Neuronal stem cell (in vitro differentiated cells): ENCODE data around the gene CELF4.

Experiments used
- DNase-seq: peaks from one replicate; pipeline ENCODE4 v3.0.0-alpha.2; 2013; ENCODE audit warnings: low spot score
- H2AFZ ChIP-seq: one replicate; pipeline ENCODE4 v1.6.1; 2013; ENCODE audit warnings: mild to moderate bottlenecking, low read length, inconsistent platforms
- H2AK5ac ChIP-seq: 2 replicates; pipeline ENCODE4 v1.6.1; 2013; ENCODE audit warnings: low read depth, mild to moderate bottlenecking, inconsistent platforms, low read length, moderate library complexity, mixed read lengths
- H2BK120ac ChIP-seq: 2 replicates; pipeline ENCODE4 v1.6.1; 2013; ENCODE audit warnings: low read depth, mild to moderate bottlenecking, inconsistent platforms, low read length, moderate library complexity, mixed read lengths
- H2BK12ac ChIP-seq: one replicate; pipeline ENCODE4 v1.6.1; 2013; ENCODE audit warnings: low read length, inconsistent platforms
- H2BK15ac ChIP-seq: 2 replicates; pipeline ENCODE4 v1.6.1; 2013; ENCODE audit warnings: mild to moderate bottlenecking, low read length, inconsistent platforms, mixed read lengths
- H2BK5ac ChIP-seq: one replicate; pipeline ENCODE4 v1.6.1; 2013; ENCODE audit warnings: inconsistent platforms, mild to moderate bottlenecking, low read length, moderate library complexity
- H3K14ac ChIP-seq: one replicate; pipeline ENCODE4 v1.6.1; 2013; ENCODE audit warnings: low read length, inconsistent platforms
- H3K18ac ChIP-seq: 2 replicates; pipeline ENCODE4 v1.6.1; 2013; ENCODE audit warnings: low read length, inconsistent platforms
- H3K23ac ChIP-seq: 2 replicates; pipeline ENCODE4 v1.6.1; 2013; ENCODE audit warnings: low read depth, mild to moderate bottlenecking, mixed read lengths, low read length, inconsistent platforms; ENCODE audit not compliant: poor library complexity
- H3K27ac ChIP-seq: replicated peaks from 3 replicates; pipeline ENCODE4 v1.5.1; 2013; ENCODE audit warnings: low read length, inconsistent platforms
- H3K27me3 ChIP-seq, 3 experiments: 2 replicates each; pipeline ENCODE4 v1.6.1; 2013; ENCODE audit warnings: low read length in 3 of 3, mild to moderate bottlenecking in 2 of 3, inconsistent platforms in 1 of 3, low read depth in 1 of 3, mixed read lengths in 1 of 3, moderate library complexity in 1 of 3; ENCODE audit not compliant: control insufficient read depth in 3 of 3, insufficient read depth in 3 of 3
- H3K36me3 ChIP-seq, 2 donors: replicated peaks in 1 of 2; 2 replicates each; pipeline ENCODE4 v1.6.1; 2013; ENCODE audit warnings: low read length in 2 of 2; ENCODE audit not compliant: control insufficient read depth in 2 of 2, insufficient read depth in 2 of 2
- H3K4ac ChIP-seq: 2 replicates; pipeline ENCODE4 v1.6.1; 2013; ENCODE audit warnings: inconsistent platforms, mild to moderate bottlenecking, low read length, moderate library complexity
- H3K4me1 ChIP-seq, 2 donors: 1 replicate in 1 of 2; 2 replicates in 1 of 2; pipeline ENCODE4 v1.6.1; 2013; ENCODE audit warnings: low read length in 2 of 2, low read depth in 1 of 2; ENCODE audit not compliant: control insufficient read depth in 2 of 2, insufficient read depth in 1 of 2
- H3K4me2 ChIP-seq: one replicate; pipeline ENCODE4 v1.6.1; 2013; ENCODE audit warnings: mild to moderate bottlenecking, low read length, inconsistent platforms; ENCODE audit not compliant: insufficient read depth, poor library complexity, severe bottlenecking
- H3K4me3 ChIP-seq, 2 donors: 2 replicates each; pipeline ENCODE4 v1.5.1; 2013; ENCODE audit warnings: low read length in 2 of 2, mild to moderate bottlenecking in 2 of 2, inconsistent platforms in 1 of 2, moderate library complexity in 1 of 2
- H3K79me1 ChIP-seq: one replicate; pipeline ENCODE4 v1.6.1; 2013; ENCODE audit warnings: low read depth, mild to moderate bottlenecking, inconsistent platforms, low read length, moderate library complexity
- H3K9ac ChIP-seq: one replicate; pipeline ENCODE4 v1.6.1; 2013; ENCODE audit warnings: mild to moderate bottlenecking, low read depth, low read length, inconsistent platforms; ENCODE audit not compliant: poor library complexity
- H3K9me3 ChIP-seq, 2 donors: replicated peaks in 1 of 2; 2 replicates each; pipeline versions ENCODE3 to v1.6.1; 2013; ENCODE audit warnings: low read length in 2 of 2, mild to moderate bottlenecking in 2 of 2, inconsistent platforms in 1 of 2, low read depth in 1 of 2, mixed read lengths in 1 of 2, moderate library complexity in 1 of 2; ENCODE audit not compliant: control insufficient read depth in 2 of 2, insufficient read depth in 1 of 2
- H4K8ac ChIP-seq: one replicate; pipeline ENCODE4 v1.6.1; 2013; ENCODE audit warnings: low read depth, mild to moderate bottlenecking, inconsistent platforms, low read length, moderate library complexity
- H4K91ac ChIP-seq: one replicate; pipeline ENCODE4 v1.6.1; 2013; ENCODE audit warnings: low read length, low read depth, mild to moderate bottlenecking, inconsistent platforms; ENCODE audit not compliant: poor library complexity
- WGBS, 2 donors: extraction: QIAGEN DNeasy Blood & Tissue Kit; methylation state at CpG; one replicate each; pipeline ENCODE4 v1.1.7; 2013; ENCODE audit warnings: missing lambda C conversion rate in 2 of 2, mixed read lengths in 1 of 2; ENCODE audit not compliant: insufficient read length in 2 of 2, insufficient replicate concordance in 1 of 2; ENCODE audit errors: extremely low coverage in 2 of 2; 5-methylcytosine and 5-hydroxymethylcytosine counted together

CELF4 gene

GRCh38 chr18:37230768-37231167 lies 334.8 kb downstream of the CELF4 start:
- no peak overlapping the region for H3K4me2 ChIP-seq
- no peak overlapping the region for H2AFZ ChIP-seq
- H3K4me3 ChIP-seq, result no peak overlapping the region
- H2BK15ac ChIP-seq, result no peak overlapping the region
- no peak overlapping the region for H3K14ac ChIP-seq
- no peak overlapping the region for H2BK5ac ChIP-seq
- H2BK12ac ChIP-seq, result no peak overlapping the region
- WGBS, 2 donors, result no CpG with 5 or more reads among the region's 3 CpGs
- no peaks in the 10 kb centered on the region for H3K79me1 ChIP-seq
- H3K23ac ChIP-seq, result no peak overlapping the region
- H4K91ac ChIP-seq, result no peak overlapping the region
- H3K9ac ChIP-seq, result no peak overlapping the region
- no peak overlapping the region for H3K4ac ChIP-seq
- H3K36me3 ChIP-seq, result no peaks in the 10 kb centered on the region
- H3K18ac ChIP-seq, result no peak overlapping the region
- no peaks in the 10 kb centered on the region for H3K9me3 ChIP-seq
- no peak overlapping the region for H4K8ac ChIP-seq
- no peak for DNase-seq
- no peak overlapping the region for H2AK5ac ChIP-seq
- no peak overlapping the region for H2BK120ac ChIP-seq
- no peak overlapping the region for H3K27ac ChIP-seq
- no peaks in the 10 kb centered on the region for H3K27me3 ChIP-seq
- no peaks in the 10 kb centered on the region for H3K4me1 ChIP-seq

- DNase-seq, result no peak
- no peak overlapping the region for H2BK120ac ChIP-seq
- H4K91ac ChIP-seq, result no peak overlapping the region
- no peaks in the 10 kb centered on the region for H3K4me1 ChIP-seq
- no peak overlapping the region for H3K27ac ChIP-seq
- H3K79me1 ChIP-seq, result no peaks in the 10 kb centered on the region
- no peak overlapping the region for H3K9ac ChIP-seq
- no peaks in the 10 kb centered on the region for H3K36me3 ChIP-seq
- H3K4me3 ChIP-seq, result no peak overlapping the region
- no peaks in the 10 kb centered on the region for H3K9me3 ChIP-seq
- no peak overlapping the region for H2BK12ac ChIP-seq
- no peak overlapping the region for H3K4ac ChIP-seq
- no peaks in the 10 kb centered on the region for H3K27me3 ChIP-seq
- H2AK5ac ChIP-seq, result no peak overlapping the region
- H3K14ac ChIP-seq, result no peak overlapping the region
- H4K8ac ChIP-seq, result no peak overlapping the region
- no peak overlapping the region for H3K23ac ChIP-seq
- no peak overlapping the region for H2AFZ ChIP-seq
- no peak overlapping the region for H2BK15ac ChIP-seq
- no peak overlapping the region for H2BK5ac ChIP-seq
- WGBS, 2 donors, result no CpG with 5 or more reads among the region's 4 CpGs
- no peak overlapping the region for H3K18ac ChIP-seq
- no peak overlapping the region for H3K4me2 ChIP-seq
Observed at GRCh38 chr18:37225279-37225678, 340.3 kb downstream of the CELF4 start.

- H3K36me3 ChIP-seq, result no peaks in the 10 kb centered on the region
- H4K91ac ChIP-seq, result no peak overlapping the region
- no peak overlapping the region for H3K27ac ChIP-seq
- H3K4me1 ChIP-seq, result no peaks in the 10 kb centered on the region
- peak overlapping the region; percentile 48 for H3K18ac ChIP-seq
- no peaks in the 10 kb centered on the region for H3K9me3 ChIP-seq
- H3K23ac ChIP-seq, result no peak overlapping the region
- H3K4me3 ChIP-seq, result no peak overlapping the region
- H4K8ac ChIP-seq, result no peak overlapping the region
- H3K4ac ChIP-seq, result no peak overlapping the region
- H3K27me3 ChIP-seq, result no peaks in the 10 kb centered on the region
- H2AK5ac ChIP-seq, result no peak overlapping the region
- H2AFZ ChIP-seq, result no peak overlapping the region
- no peak overlapping the region for H2BK5ac ChIP-seq
- no peak overlapping the region for H3K4me2 ChIP-seq
- H2BK12ac ChIP-seq, result no peak overlapping the region
- H3K9ac ChIP-seq, result no peak overlapping the region
- H3K14ac ChIP-seq, result no peak overlapping the region
- no peak for DNase-seq
- H2BK15ac ChIP-seq, result no peak overlapping the region
- H3K79me1 ChIP-seq, result no peaks in the 10 kb centered on the region
- H2BK120ac ChIP-seq, result no peak overlapping the region
- no CpG with 5 or more reads among the region's 5 CpGs for WGBS, 2 donors
Observed at GRCh38 chr18:37222999-37223378, 342.6 kb downstream of the CELF4 start.

- Histone ChIP-seq H4K91ac (no peak overlapping the region), H3K4me2 (no peak overlapping the region), H2BK120ac (no peak overlapping the region), H2AK5ac (no peak overlapping the region), H3K79me1 (no peaks in the 10 kb centered on the region), H3K27me3 (no peaks in the 10 kb centered on the region), H2BK5ac (no peak overlapping the region), H3K4ac (no peak overlapping the region), H2BK12ac (no peak overlapping the region), H2AFZ (no peak overlapping the region), H3K27ac (no peak overlapping the region), H3K23ac (no peak overlapping the region), H3K36me3 (no peaks in the 10 kb centered on the region), H2BK15ac (no peak overlapping the region), H3K9ac (no peak overlapping the region), H3K18ac (no peak overlapping the region), H3K9me3 (no peaks in the 10 kb centered on the region), H3K14ac (no peak overlapping the region), H3K4me3 (no peak overlapping the region), H3K4me1 (no peaks in the 10 kb centered on the region), H4K8ac (peak overlapping the region; percentile 65)
- no CpG with 5 or more reads among the region's 4 CpGs for WGBS, 2 donors
- no peak for DNase-seq
Observed at GRCh38 chr18:37222354-37222998, 343.1 kb downstream of the CELF4 start.
